Uterine smooth muscle cell (primary cell): ENCODE measurements around the gene MATCAP1. TPM values are rescaled to one million over a fixed set of nuclear protein-coding genes. Genes with fewer than 3 reads are reported as not detected.

ENCODE experiments used
- total RNA-seq: library from RNA; depleted of rRNA; stranded (reverse); fragments of >200 nt; gene quantifications from 2 replicates; pipeline ENCODE4 v1.2.3, GENCODE V29; 2014

Gene MATCAP1
- total RNA-seq, result 14.9 and 19.3 TPM in 2 replicates

DNA sequence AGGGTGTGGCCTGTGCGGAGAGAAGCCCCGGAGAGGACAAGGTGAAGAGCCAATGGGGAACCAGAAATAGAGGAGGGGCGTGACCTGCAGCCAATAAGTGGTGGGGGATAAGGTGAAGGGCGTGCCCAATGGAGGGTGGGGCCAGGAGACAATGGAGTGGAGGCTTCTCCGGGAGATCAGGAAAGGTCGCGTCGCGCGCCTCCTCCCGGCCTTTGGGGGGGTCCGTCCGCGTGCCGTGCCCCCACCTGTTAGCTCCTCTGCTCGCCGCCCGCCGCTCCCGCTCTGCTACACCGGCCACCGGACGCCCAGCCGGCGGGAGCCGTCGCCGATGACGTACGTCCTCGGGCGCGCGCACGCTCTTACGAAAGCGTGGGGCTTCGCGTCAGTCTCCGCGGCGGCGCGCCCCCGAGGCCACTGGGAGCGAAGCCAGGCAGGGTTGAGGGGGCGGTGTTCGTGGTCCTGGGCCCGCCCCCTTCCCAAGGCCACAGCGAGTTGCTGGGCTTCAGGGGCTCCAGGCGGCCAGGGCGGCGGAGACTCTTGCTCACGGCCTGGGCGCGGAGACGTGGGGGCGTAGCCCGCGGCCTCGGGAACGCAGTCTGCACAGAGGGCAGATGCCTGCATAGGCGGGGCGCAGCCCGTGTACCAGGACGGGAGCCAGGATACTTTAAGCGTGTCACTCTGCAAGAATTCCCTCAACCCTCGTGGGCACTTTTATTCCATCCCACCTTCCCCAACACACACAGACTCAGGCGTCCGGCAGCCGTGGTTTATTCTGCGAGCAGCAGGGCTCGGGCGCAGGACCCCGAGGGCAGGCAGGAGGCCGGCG lies at the start of gene MATCAP1:
MATCAP1 (minus strand) TSS at position 337 of the 826 bp plus-strand sequence. CDS start 3,353 bp downstream, outside the sequence.

DNA sequence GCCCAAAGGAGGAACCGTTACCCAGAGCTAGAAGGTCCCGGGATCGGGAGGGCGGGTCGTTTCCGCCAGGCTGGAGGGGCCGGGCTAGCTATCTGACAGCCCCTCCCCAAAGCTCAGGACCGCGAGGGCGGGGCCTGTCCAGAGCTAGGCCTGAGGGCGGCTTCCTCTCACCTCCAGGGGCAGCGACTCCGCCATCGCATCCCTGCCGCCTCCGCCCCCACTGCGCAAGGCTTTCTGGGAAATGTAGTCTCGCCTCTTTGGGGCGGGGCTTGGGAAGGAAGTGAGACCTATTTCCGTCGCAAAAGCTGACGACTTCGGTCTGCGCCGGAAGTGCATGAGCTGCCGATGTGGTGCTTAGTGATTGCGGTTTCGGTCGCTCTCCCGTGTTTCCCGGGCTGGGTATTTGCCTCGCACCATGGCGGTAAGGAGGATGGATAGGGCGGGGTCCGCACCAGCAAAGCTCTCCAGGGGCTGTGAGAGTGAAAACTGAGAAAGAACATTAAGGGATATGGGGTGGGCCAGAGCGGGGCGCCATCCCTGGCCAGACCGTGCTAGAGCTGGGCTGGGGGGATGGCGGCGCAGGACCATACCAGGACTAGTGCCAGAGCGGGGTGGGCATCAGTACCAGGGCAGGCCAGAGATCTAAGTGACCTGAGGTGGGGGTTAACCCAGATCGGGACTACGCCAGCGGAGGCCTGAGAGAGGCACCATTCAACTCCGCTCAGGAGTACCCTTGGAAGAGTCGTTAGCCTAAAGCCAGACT lies 43.2 kb upstream of the MATCAP1 start, which contains the start of gene TMEM208:
TMEM208 (plus strand) TSS at position 327 of the 763 bp plus-strand sequence; CDS start at position 416, 89 bp downstream.

GRCh38 chr16:67199011-67199807 lies 15.4 kb upstream of the MATCAP1 start, which contains the start of gene ELMO3:
ELMO3 (plus strand) TSS chr16:67199131; CDS start chr16:67199327, 196 bp downstream.

GRCh38 chr16:67191995-67192681 lies 8.4 kb upstream of the MATCAP1 start, which contains the start of gene E2F4:
E2F4 (plus strand) TSS chr16:67192155; CDS start chr16:67192228, 73 bp downstream.

DNA sequence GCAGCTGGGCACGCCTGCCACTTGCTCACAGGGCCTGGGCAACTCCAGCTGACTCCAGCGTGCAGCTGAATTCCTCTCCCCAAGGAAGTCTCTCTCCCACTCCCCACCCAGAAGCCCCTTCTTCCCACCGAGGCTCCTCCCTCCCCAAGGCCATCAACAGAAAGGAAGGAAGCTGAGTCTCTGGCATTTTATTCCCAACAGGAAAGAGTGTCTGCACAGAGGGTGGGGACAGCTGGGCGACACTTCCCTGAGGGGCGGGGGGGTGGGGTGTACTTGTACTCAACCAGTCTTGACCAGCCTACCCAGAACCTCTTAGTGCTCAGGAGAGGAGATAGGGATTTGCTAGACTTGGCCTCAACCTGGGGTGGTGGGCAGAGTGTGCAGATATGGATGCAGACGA lies 6.3 kb upstream of the MATCAP1 start, which contains the start of gene EXOC3L1:
EXOC3L1 (minus strand) TSS at position 96 of the 400 bp plus-strand sequence. CDS start 460 bp downstream, outside the sequence.

GRCh38 chr16:67170168-67170948 lies 13.4 kb downstream of the MATCAP1 start, which contains the start of gene NOL3:
NOL3 (plus strand) TSS chr16:67170538.

GRCh38 chr16:67164599-67165061 lies 19.1 kb downstream of the MATCAP1 start, which contains the start of gene HSF4:
HSF4 (plus strand) TSS chr16:67164745; CDS start chr16:67164812, 67 bp downstream.

DNA sequence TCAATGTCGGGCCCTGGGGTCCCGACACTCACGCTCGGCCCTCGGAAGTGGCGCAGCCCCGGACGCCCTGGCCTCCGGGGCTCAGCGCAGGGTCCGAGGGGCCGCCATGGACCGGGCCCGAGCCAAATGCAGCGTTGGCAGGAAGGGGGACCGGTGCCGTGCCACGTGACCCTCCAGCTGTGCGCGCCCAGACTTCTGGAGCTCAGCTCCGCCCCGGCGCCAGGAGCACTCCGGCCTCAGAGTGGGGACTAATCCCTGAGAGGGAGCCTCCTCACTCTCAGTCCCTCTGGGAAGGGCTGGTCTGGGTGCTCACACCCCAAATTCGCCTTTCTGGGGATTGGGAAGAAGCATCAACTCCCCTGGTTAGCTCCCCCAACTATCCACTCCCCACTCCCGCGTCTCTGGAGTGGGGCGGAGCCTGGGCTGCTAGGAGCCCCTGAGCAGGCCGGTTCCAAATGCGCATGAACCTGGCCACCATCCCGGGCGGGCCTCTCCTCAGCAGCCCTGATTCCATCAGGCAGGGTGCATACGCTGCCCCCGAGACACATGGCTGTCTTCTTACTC lies 32.8 kb downstream of the MATCAP1 start, which contains the start of gene B3GNT9:
B3GNT9 (minus strand) TSS at position 166 of the 564 bp plus-strand sequence. CDS start 513 bp downstream, outside the sequence.

Other genes starting within 250 kb of the MATCAP1 start
- gene CIAO2B, start 249.6 kb downstream of the MATCAP1 start, total RNA-seq, result 227 and 229 TPM in 2 replicates
- 23.8 and 29.5 TPM in 2 replicates for gene CES2, start 248.4 kb downstream of the MATCAP1 start, total RNA-seq
- gene CES3, start 222.7 kb downstream of the MATCAP1 start, total RNA-seq, result 0.25 and 0.55 TPM in 2 replicates
- gene CES4A, start 195.4 kb downstream of the MATCAP1 start, total RNA-seq, result 1.00 and 2.2 TPM in 2 replicates
- gene CBFB, start 154.8 kb downstream of the MATCAP1 start, total RNA-seq, result 121 and 197 TPM in 2 replicates
- 11.7 and 15.1 TPM in 2 replicates for gene PHAF1, start 74.0 kb downstream of the MATCAP1 start, total RNA-seq
- gene B3GNT9, start 33.0 kb downstream of the MATCAP1 start, total RNA-seq, result 25.0 and 38.1 TPM in 2 replicates
- gene TRADD, start 24.1 kb downstream of the MATCAP1 start, total RNA-seq, result 15.3 and 25.1 TPM in 2 replicates
- gene FBXL8, start 24.0 kb downstream of the MATCAP1 start, total RNA-seq, result 10.5 and 15.0 TPM in 2 replicates
- 5.2 and 14.0 TPM in 2 replicates for gene HSF4, start 19.2 kb downstream of the MATCAP1 start, total RNA-seq
- 10.4 and 14.6 TPM in 2 replicates for gene NOL3, start 13.4 kb downstream of the MATCAP1 start, total RNA-seq
- gene EXOC3L1, start 6.2 kb upstream of the MATCAP1 start, total RNA-seq, result 0.11 and 0.12 TPM in 2 replicates
- 61.1 and 79.1 TPM in 2 replicates for gene E2F4, start 8.2 kb upstream of the MATCAP1 start, total RNA-seq
- gene ELMO3, start 15.2 kb upstream of the MATCAP1 start, total RNA-seq, result 0.55 and 0.62 TPM in 2 replicates
- 37.6 and 43.3 TPM in 2 replicates for gene TMEM208, start 43.2 kb upstream of the MATCAP1 start, total RNA-seq
- 14.1 and 18.8 TPM in 2 replicates for gene FHOD1, start 63.5 kb upstream of the MATCAP1 start, total RNA-seq
- 1.4 and 2.9 TPM in 2 replicates for gene SLC9A5, start 65.0 kb upstream of the MATCAP1 start, total RNA-seq
- gene PLEKHG4, start 95.6 kb upstream of the MATCAP1 start, total RNA-seq, result 21.5 and 25.0 TPM in 2 replicates
- under 0.01 and 0.12 TPM in 2 replicates for gene KCTD19, start 142.8 kb upstream of the MATCAP1 start, total RNA-seq
- gene LRRC36, start 142.9 kb upstream of the MATCAP1 start, total RNA-seq, result 0.22 and 1.00 TPM in 2 replicates
- 0.62 and 0.77 TPM in 2 replicates for gene TPPP3, start 209.5 kb upstream of the MATCAP1 start, total RNA-seq
- gene ZDHHC1, start 232.5 kb upstream of the MATCAP1 start, total RNA-seq, result 6.2 and 7.4 TPM in 2 replicates
- gene HSD11B2, start 247.2 kb upstream of the MATCAP1 start, total RNA-seq, result 0.37 TPM in 1 of 2 replicates, not detected in the other